Measurements from ENCODE around the gene TRAF6. TPM values are rescaled to one million over a fixed set of nuclear protein-coding genes. Genes with fewer than 3 reads are reported as not detected.

Gene TRAF6
- total RNA-seq, 2 experiments from 2014 or later, result 8.3 to 8.7 TPM

DNA sequence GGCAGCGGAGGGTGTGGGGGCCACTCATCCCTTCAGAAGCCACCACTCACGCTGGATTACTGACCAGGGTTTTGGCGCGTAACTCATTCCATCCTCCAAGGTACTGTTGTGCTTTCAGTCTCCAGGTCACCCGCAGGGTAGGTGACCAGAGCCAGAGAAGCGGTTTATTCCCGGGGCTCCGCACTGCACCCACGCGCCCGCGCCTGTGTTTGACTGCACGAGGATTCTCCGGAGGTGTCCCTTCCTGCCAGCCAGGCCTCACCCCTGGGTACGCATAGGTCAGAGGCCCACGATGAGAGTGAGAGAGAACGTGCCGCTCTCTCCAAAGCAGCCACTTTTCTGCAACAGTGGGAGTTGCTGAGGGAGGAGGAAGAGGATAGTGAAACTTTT lies 55.5 kb downstream of the TRAF6 start:
- H3K4me1 Mint-ChIP-seq (ENCODE audit: low read depth), result peaks cover 34% of the 10 kb centered on the region
- H3K36me3 Mint-ChIP-seq (ENCODE audit: low read depth), result peaks cover 4% of the 10 kb centered on the region
- peaks cover 2% of the 10 kb centered on the region for H3K27me3 Mint-ChIP-seq (ENCODE audit: low read depth)
- intact Hi-C loops (cut with micrococcal nuclease), result no loop called here
- CTCF ChIA-PET, result no interaction called here
- H3K27ac Mint-ChIP-seq, result no peak overlapping the region
- H3K9me3 Mint-ChIP-seq, result no peaks in the 10 kb centered on the region
- H3K4me3 Mint-ChIP-seq, result no peak overlapping the region
- DNase-seq, result no peak

DNA sequence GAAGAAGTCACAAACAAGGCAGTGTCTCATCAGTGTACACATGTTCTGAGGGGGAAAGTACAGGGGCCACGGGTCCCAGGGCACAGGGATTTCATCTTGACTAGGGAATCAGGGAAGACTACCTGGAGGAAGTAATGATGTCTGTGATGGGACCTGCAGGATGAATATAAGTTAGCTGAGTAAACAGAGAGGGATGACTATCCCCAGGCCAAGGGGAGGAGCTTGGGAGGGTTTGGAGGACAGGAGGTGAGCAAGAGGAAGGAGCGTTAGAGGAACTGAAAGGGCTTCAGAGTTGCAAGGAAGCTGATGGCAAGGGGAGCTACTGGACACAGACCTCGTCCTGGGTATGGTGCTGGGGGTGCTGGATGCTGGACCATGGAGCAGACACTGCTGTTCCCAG lies 56.4 kb downstream of the TRAF6 start:
- DNase-seq, result no peak
- H3K9me3 Mint-ChIP-seq, result no peaks in the 10 kb centered on the region
- H3K4me1 Mint-ChIP-seq (ENCODE audit: low read depth), result peaks cover 34% of the 10 kb centered on the region
- peaks cover 2% of the 10 kb centered on the region for H3K27me3 Mint-ChIP-seq (ENCODE audit: low read depth)
- intact Hi-C loops (cut with micrococcal nuclease), result no loop called here
- H3K36me3 Mint-ChIP-seq (ENCODE audit: low read depth), result peaks cover 5% of the 10 kb centered on the region
- H3K4me3 Mint-ChIP-seq, result no peak overlapping the region
- CTCF ChIA-PET, result interaction anchor here (0.5 to 2.1 kb wide), 3 partner anchors 25 to 726 kb away, joined by 3 to 9 read pairs (median 5); no protein-coding TSS in a partner anchor
- no peak overlapping the region for H3K27ac Mint-ChIP-seq

- intact Hi-C loops (cut with micrococcal nuclease), result no loop called here
- Mint-ChIP-seq H3K9me3 (no peaks in the 10 kb centered on the region), H3K27me3 (ENCODE audit: low read depth) (peaks cover 2% of the 10 kb centered on the region), H3K4me3 (no peak overlapping the region), H3K36me3 (ENCODE audit: low read depth) (peaks cover 5% of the 10 kb centered on the region), H3K4me1 (ENCODE audit: low read depth) (peaks cover 34% of the 10 kb centered on the region), H3K27ac (no peak overlapping the region)
- no peak for DNase-seq
- CTCF ChIA-PET, result interaction anchor here (1.0 to 2.1 kb wide), 3 partner anchors 26 to 100 kb away, joined by 3 to 9 read pairs (median 5); no protein-coding TSS in a partner anchor
These were observed 57.1 kb downstream of the TRAF6 start for GRCh38 chr11:36452961-36453360.

- CTCF ChIA-PET, result interaction anchor here (0.6 to 2.1 kb wide), 7 partner anchors 12 to 99 kb away, joined by 3 to 9 read pairs (median 3); no protein-coding TSS in a partner anchor
- peaks cover 2% of the 10 kb centered on the region for H3K27me3 Mint-ChIP-seq (ENCODE audit: low read depth)
- H3K27ac Mint-ChIP-seq, result no peak overlapping the region
- no peaks in the 10 kb centered on the region for H3K9me3 Mint-ChIP-seq
- intact Hi-C loops (cut with micrococcal nuclease), result no loop called here
- peak; percentile 39 for DNase-seq
- H3K4me1 Mint-ChIP-seq (ENCODE audit: low read depth), result peaks cover 34% of the 10 kb centered on the region
- H3K4me3 Mint-ChIP-seq, result no peak overlapping the region
- peaks cover 5% of the 10 kb centered on the region for H3K36me3 Mint-ChIP-seq (ENCODE audit: low read depth)
These were observed 57.7 kb downstream of the TRAF6 start for GRCh38 chr11:36452236-36452940.

DNA sequence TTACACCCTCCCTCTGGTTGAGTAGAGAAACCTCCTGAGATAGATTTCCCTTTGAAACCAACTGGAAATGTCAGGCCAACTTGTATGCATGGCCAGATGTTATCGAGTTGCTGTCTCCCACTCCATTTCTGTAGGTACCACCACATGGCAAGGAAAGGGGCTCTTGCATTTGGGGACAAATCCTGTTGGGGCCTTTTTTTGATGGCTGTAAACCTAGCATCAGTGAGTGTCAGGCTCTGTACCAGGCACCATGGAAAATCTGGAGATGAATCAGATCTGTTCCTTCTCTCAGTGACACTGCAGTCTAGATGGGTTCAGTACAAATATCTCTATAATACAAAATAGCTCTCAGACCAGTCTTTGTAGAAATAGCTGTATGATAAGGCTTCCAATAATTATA lies 58.4 kb downstream of the TRAF6 start:
- Mint-ChIP-seq H3K4me3 (no peak overlapping the region), H3K27me3 (ENCODE audit: low read depth) (peaks cover 2% of the 10 kb centered on the region), H3K27ac (no peak overlapping the region), H3K4me1 (ENCODE audit: low read depth) (peaks cover 34% of the 10 kb centered on the region), H3K36me3 (ENCODE audit: low read depth) (peaks cover 5% of the 10 kb centered on the region), H3K9me3 (no peaks in the 10 kb centered on the region)
- intact Hi-C loops (cut with micrococcal nuclease), result no loop called here
- CTCF ChIA-PET, result interaction anchor here (0.7 to 2.1 kb wide), 5 partner anchors 11 to 99 kb away, joined by 3 to 9 read pairs (median 3); no protein-coding TSS in a partner anchor
- no peak for DNase-seq

- intact Hi-C loops (cut with micrococcal nuclease), result no loop called here
- H3K27ac Mint-ChIP-seq, result no peak overlapping the region
- no peak overlapping the region for H3K4me3 Mint-ChIP-seq
- peaks cover 34% of the 10 kb centered on the region for H3K4me1 Mint-ChIP-seq (ENCODE audit: low read depth)
- DNase-seq, result no peak
- CTCF ChIA-PET, result no interaction called here
- H3K36me3 Mint-ChIP-seq (ENCODE audit: low read depth), result peaks cover 5% of the 10 kb centered on the region
- H3K27me3 Mint-ChIP-seq (ENCODE audit: low read depth), result peaks cover 2% of the 10 kb centered on the region
- no peaks in the 10 kb centered on the region for H3K9me3 Mint-ChIP-seq
These were observed 59.0 kb downstream of the TRAF6 start for GRCh38 chr11:36451045-36451444.

DNA sequence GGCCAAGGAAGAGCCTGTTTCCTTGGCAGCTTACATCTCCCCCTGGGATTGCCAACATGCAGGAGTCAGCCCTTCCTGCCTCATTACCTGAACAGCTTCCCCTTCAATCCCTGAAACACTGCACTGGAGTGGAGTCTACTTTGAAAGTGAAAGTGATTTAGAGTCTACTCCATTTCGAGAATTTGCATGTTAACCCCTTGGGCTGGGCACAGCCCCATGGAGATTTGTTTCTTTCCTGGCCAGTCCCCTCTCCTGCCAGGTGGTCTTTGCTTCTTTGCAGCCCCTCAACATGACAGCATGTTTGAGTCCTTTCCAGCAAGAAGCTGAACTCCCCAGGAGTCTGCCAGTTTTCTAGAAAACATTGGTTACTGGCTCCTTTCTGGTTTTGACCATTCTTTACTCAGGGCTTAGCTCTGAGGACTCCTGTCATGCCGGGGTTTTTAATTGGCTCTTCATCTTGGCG lies 59.9 kb downstream of the TRAF6 start:
- intact Hi-C loops (cut with micrococcal nuclease), result no loop called here

GRCh38 chr11:36449561-36450096 lies 60.4 kb downstream of the TRAF6 start:
- intact Hi-C loops (cut with micrococcal nuclease), result no loop called here
- peaks cover 34% of the 10 kb centered on the region for H3K4me1 Mint-ChIP-seq (ENCODE audit: low read depth)
- H3K27ac Mint-ChIP-seq, result no peak overlapping the region
- H3K4me3 Mint-ChIP-seq, result peak overlapping the region; percentile 19
- no peaks in the 10 kb centered on the region for H3K9me3 Mint-ChIP-seq
- no peak for DNase-seq
- CTCF ChIA-PET, result interaction anchor here (0.6 to 2.0 kb wide), 5 partner anchors 30 to 1209 kb away, joined by 3 to 7 read pairs (median 3); no protein-coding TSS in a partner anchor
- peaks cover 5% of the 10 kb centered on the region for H3K36me3 Mint-ChIP-seq (ENCODE audit: low read depth)
- H3K27me3 Mint-ChIP-seq (ENCODE audit: low read depth), result peaks cover 2% of the 10 kb centered on the region

More for the DNA sequence above, 59.9 kb downstream of the TRAF6 start:
- H3K4me1 Mint-ChIP-seq (ENCODE audit: low read depth), result peaks cover 34% of the 10 kb centered on the region
- H3K27me3 Mint-ChIP-seq (ENCODE audit: low read depth), result peaks cover 2% of the 10 kb centered on the region
- CTCF ChIA-PET, result interaction anchor here (0.6 to 2.0 kb wide), 4 partner anchors 29 to 184 kb away, joined by 3 to 7 read pairs (median 4); no protein-coding TSS in a partner anchor
- no peak overlapping the region for H3K27ac Mint-ChIP-seq
- DNase-seq, result no peak
- peak overlapping the region; percentile 19 for H3K4me3 Mint-ChIP-seq
- peaks cover 5% of the 10 kb centered on the region for H3K36me3 Mint-ChIP-seq (ENCODE audit: low read depth)
- H3K9me3 Mint-ChIP-seq, result no peaks in the 10 kb centered on the region

GRCh38 chr11:36447947-36448346 lies 62.1 kb downstream of the TRAF6 start:
- Mint-ChIP-seq H3K27me3 (ENCODE audit: low read depth) (peaks cover 2% of the 10 kb centered on the region), H3K27ac (no peak overlapping the region), H3K36me3 (ENCODE audit: low read depth) (peaks cover 5% of the 10 kb centered on the region), H3K4me3 (no peak overlapping the region), H3K9me3 (no peaks in the 10 kb centered on the region), H3K4me1 (ENCODE audit: low read depth) (peaks cover 32% of the 10 kb centered on the region)
- DNase-seq, result no peak
- CTCF ChIA-PET, result no interaction called here
- intact Hi-C loops (cut with micrococcal nuclease), result no loop called here

DNA sequence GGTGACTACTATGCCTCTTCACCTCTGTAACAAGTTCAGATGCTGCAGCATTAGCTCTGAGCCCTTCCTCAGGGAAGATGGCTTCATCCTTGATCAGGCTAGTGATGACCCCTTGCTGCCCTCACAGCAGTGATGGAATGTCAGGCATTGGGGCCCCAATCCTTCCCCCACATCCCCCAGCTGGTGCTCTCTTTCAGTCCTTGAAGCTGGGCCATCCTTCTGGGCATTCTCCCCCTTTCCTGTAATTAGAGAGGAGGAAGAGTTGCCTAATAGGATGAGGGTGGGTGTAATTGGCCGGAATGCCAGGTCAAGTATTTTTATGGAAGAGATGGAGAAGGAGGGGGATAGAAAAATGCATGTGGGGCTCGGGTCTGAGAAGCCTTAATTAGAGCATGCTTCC lies 62.6 kb downstream of the TRAF6 start:
- peaks cover 2% of the 10 kb centered on the region for H3K27me3 Mint-ChIP-seq (ENCODE audit: low read depth)
- CTCF ChIA-PET, result no interaction called here
- DNase-seq, result no peak
- peaks cover 5% of the 10 kb centered on the region for H3K36me3 Mint-ChIP-seq (ENCODE audit: low read depth)
- H3K4me1 Mint-ChIP-seq (ENCODE audit: low read depth), result peaks cover 30% of the 10 kb centered on the region
- intact Hi-C loops (cut with micrococcal nuclease), result no loop called here
- no peaks in the 10 kb centered on the region for H3K9me3 Mint-ChIP-seq
- H3K4me3 Mint-ChIP-seq, result no peak overlapping the region
- H3K27ac Mint-ChIP-seq, result no peak overlapping the region

DNA sequence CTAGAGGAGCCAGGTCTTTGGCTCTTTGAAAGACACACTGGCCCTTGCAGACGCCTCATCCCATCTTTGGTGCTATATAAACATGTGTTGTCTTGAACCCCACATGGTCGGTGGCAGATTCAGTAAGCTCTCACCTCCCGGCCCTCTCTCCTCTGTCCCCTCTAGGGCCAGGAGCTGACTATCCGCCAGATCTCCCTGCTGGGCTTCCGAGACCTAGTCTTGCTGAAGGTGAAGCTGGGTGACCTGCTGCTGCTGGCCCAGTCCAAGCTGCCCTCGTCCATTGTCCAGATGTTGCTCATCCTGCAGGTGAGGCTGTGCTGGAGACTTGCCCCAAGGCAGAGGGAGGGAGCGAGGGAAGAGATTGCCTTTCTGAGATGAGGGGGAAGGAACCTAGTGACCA lies 63.9 kb downstream of the TRAF6 start:
- H3K4me3 Mint-ChIP-seq, result no peak overlapping the region

DNA sequence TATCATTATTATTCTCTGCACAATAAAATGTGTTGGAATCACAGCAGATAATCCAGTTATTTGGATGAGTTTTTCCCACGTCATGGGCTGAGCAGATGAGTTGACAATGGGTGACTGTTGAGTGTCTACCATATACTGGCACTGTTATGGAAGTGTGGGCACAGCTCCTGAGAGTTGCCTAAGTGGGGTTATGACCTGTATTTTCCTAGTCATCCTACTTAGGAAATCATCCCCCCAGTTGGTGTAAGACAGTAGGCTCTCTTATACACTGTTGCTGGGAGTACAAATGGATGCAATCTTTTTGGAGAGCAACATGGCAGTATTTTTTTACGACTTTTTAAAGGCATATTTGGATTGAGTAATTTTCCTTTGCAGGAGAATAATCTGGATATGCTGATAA lies 66.4 kb downstream of the TRAF6 start:
- Mint-ChIP-seq H3K27me3 (ENCODE audit: low read depth) (no peaks in the 10 kb centered on the region), H3K4me3 (no peak overlapping the region), H3K9me3 (no peaks in the 10 kb centered on the region), H3K36me3 (ENCODE audit: low read depth) (peaks cover 2% of the 10 kb centered on the region), H3K27ac (no peak overlapping the region), H3K4me1 (ENCODE audit: low read depth) (peaks cover 12% of the 10 kb centered on the region)
- CTCF ChIA-PET, result no interaction called here
- intact Hi-C loops (cut with micrococcal nuclease), result loop anchor here (2.0 kb wide), 1 partner anchor 67 kb away; no protein-coding TSS in a partner anchor
- no peak for DNase-seq

More for the DNA sequence above, 63.9 kb downstream of the TRAF6 start:
- DNase-seq, result no peak
- Mint-ChIP-seq H3K27ac (no peak overlapping the region), H3K9me3 (no peaks in the 10 kb centered on the region), H3K27me3 (ENCODE audit: low read depth) (peaks cover 2% of the 10 kb centered on the region), H3K4me1 (ENCODE audit: low read depth) (peaks cover 24% of the 10 kb centered on the region), H3K36me3 (ENCODE audit: low read depth) (peaks cover 5% of the 10 kb centered on the region)
- intact Hi-C loops (cut with micrococcal nuclease), result no loop called here
- CTCF ChIA-PET, result no interaction called here

All from activated naive CD4-positive, alpha-beta T cell treated with anti-CD3 and anti-CD28 coated beads for 36 hours (primary cell).